B cell (primary cell): Measurements from ENCODE around the gene CCDC39. TPM values are rescaled to one million over a fixed set of nuclear protein-coding genes. Genes with fewer than 3 reads are reported as not detected.

Source experiments
- ATAC-seq: fragments of 200-7000 bp; cut with Tn5 transposase; one replicate; pipeline ENCODE4 v1.10.0; 2021; ENCODE audit warnings: low read depth, mild to moderate bottlenecking, moderate number of reproducible peaks, moderate library complexity
- CTCF ChIA-PET: fragments of 350-600 bp; sonication (Branson Sonifier 250); formaldehyde crosslinking; loops from one replicate; lab custom pipeline; 2021; ENCODE audit warnings: antibody characterized with exemption, inconsistent platforms; lab: Charles Lee
- POLR2A ChIA-PET: fragments of 350-600 bp; sonication (Branson Sonifier 250); formaldehyde crosslinking; loops from one replicate; lab custom pipeline; 2021; ENCODE audit warnings: antibody characterized with exemption; lab: Charles Lee
- DNase-seq: peaks from one replicate; pipeline ENCODE4 v3.0.0; 2013
- H2AFZ ChIP-seq: 2 replicates; pipeline ENCODE4 v1.6.1; 2012; ENCODE audit warnings: mild to moderate bottlenecking, low read depth, low read length; ENCODE audit not compliant: insufficient read depth, poor library complexity, severe bottlenecking
- H3K27ac ChIP-seq, 2 donors: 1 replicate in 1 of 2; 2 replicates in 1 of 2; pipeline ENCODE4 v1.5.1; 2012 to 2013; ENCODE audit warnings: low read length in 2 of 2, mild to moderate bottlenecking in 2 of 2, moderate library complexity in 1 of 2
- H3K27me3 ChIP-seq, 4 experiments: fragments of 200-600 bp in 1 of 4; sonication (generic) in 1 of 4; replicated peaks in 1 of 4; 1 replicate in 2 of 4; 2 replicates in 2 of 4; pipeline versions ENCODE4 v1.6.1 to v1.7.0; 2013 to 2016; ENCODE audit warnings: low read length in 3 of 4, mild to moderate bottlenecking in 2 of 4, mixed read lengths in 1 of 4, moderate library complexity in 1 of 4; ENCODE audit not compliant: insufficient read depth in 4 of 4, control insufficient read depth in 3 of 4; ENCODE audit errors: control extremely low read depth in 1 of 4
- H3K36me3 ChIP-seq, 2 experiments: replicated peaks in 1 of 2; 1 replicate in 1 of 2; 2 replicates in 1 of 2; pipeline versions ENCODE4 v1.6.1 to v1.7.1; 2013; ENCODE audit warnings: low read length in 1 of 2; ENCODE audit not compliant: insufficient read depth in 2 of 2, control insufficient read depth in 1 of 2; ENCODE audit errors: control extremely low read depth in 1 of 2, extremely low read depth in 1 of 2
- H3K4me1 ChIP-seq, 2 donors: fragments of 200-600 bp in 1 of 2; sonication (generic) in 1 of 2; 1 replicate in 1 of 2; 2 replicates in 1 of 2; pipeline versions ENCODE4 v1.5.1 to v1.6.1; 2013 to 2017; ENCODE audit warnings: low read length in 2 of 2; ENCODE audit not compliant: control insufficient read depth in 2 of 2, insufficient read depth in 2 of 2
- H3K4me2 ChIP-seq: replicated peaks from 2 replicates; pipeline ENCODE3; 2012; ENCODE audit warnings: mild to moderate bottlenecking, low read depth, low read length; ENCODE audit not compliant: poor library complexity, severe bottlenecking
- H3K4me3 ChIP-seq, 5 experiments: fragments of 200-600 bp in 1 of 5; sonication (generic) in 1 of 5; 1 replicate in 3 of 5; 2 replicates in 2 of 5; pipeline versions ENCODE4 v1.5.1 to v1.7.0; 2011 to 2016; ENCODE audit warnings: low read length in 4 of 5, mild to moderate bottlenecking in 4 of 5, low read depth in 2 of 5, control low read depth in 1 of 5, moderate library complexity in 1 of 5; ENCODE audit not compliant: insufficient read depth in 1 of 5; ENCODE audit errors: control extremely low read depth in 1 of 5, extremely low read depth in 1 of 5
- H3K79me2 ChIP-seq: fragments of 200-600 bp; sonication (generic); one replicate; pipeline ENCODE4 v1.6.0; 2016; ENCODE audit warnings: low read length; ENCODE audit not compliant: control insufficient read depth, insufficient read depth
- H3K9ac ChIP-seq: fragments of 200-600 bp; sonication (generic); 2 replicates; pipeline ENCODE4 v1.6.1; 2017; ENCODE audit warnings: mild to moderate bottlenecking, low read length, moderate library complexity
- H3K9me3 ChIP-seq, 3 donors: one replicate each; pipeline versions ENCODE4 v1.6.1 to v1.7.1; 2013; ENCODE audit warnings: low read length in 2 of 3; ENCODE audit not compliant: control insufficient read depth in 2 of 3, insufficient read depth in 1 of 3; ENCODE audit errors: control extremely low read depth in 1 of 3
- H4K20me1 ChIP-seq: 2 replicates; pipeline ENCODE4 v1.6.0; 2012; ENCODE audit warnings: mild to moderate bottlenecking, low read length; ENCODE audit not compliant: insufficient read depth, control insufficient read depth, poor library complexity, severe bottlenecking
- H3K27ac Mint-ChIP-seq: one replicate; pipeline ENCODE4 v1.8.0; 2021; ENCODE audit warnings: mixed read lengths
- H3K27me3 Mint-ChIP-seq: one replicate; pipeline ENCODE4 v1.8.0; 2021; ENCODE audit warnings: mixed read lengths
- H3K4me1 Mint-ChIP-seq: one replicate; pipeline ENCODE4 v1.8.0; 2021; ENCODE audit warnings: mixed read lengths
- H3K4me3 Mint-ChIP-seq: one replicate; pipeline ENCODE4 v1.8.0; 2021; ENCODE audit warnings: mixed read lengths
- H3K9me3 Mint-ChIP-seq: one replicate; pipeline ENCODE4 v1.8.0; 2022; ENCODE audit warnings: mixed read lengths; ENCODE audit not compliant: insufficient read depth
- CTCF ChIP-seq: fragments of 200-600 bp; IDR thresholded peaks from one replicate; pipeline ENCODE4 v1.8.0; 2022; ENCODE audit warnings: antibody characterized with exemption, mild to moderate bottlenecking
- EZH2 ChIP-seq: IDR thresholded peaks from 2 replicates; pipeline ENCODE4 v1.6.1; 2012; ENCODE audit warnings: borderline replicate concordance, low read depth, mild to moderate bottlenecking, moderate library complexity, low read length; ENCODE audit not compliant: insufficient read depth, poor library complexity, severe bottlenecking
- WGBS: methylation state at CpG from one replicate; pipeline ENCODE4 v1.1.5; 2013; ENCODE audit warnings: missing lambda C conversion rate; ENCODE audit not compliant: insufficient coverage; 5-methylcytosine and 5-hydroxymethylcytosine counted together
- intact Hi-C: fragments of 100-400 bp; cut with micrococcal nuclease; formaldehyde crosslinking; loops from one replicate; pipeline ENCODE4 v1.10.0; 2022
- polyA plus RNA-seq: library from polyadenylated mRNA; depleted of rRNA; stranded (reverse); fragments of >200 nt; gene quantifications from 2 replicates; pipeline ENCODE4 v1.2.3, GENCODE V29; 2012
- total RNA-seq, 2 donors: library from RNA; stranded (reverse); fragments of 120-200 nt in 1 of 2; gene quantifications; 1 replicate in 1 of 2; 2 replicates in 1 of 2; pipeline versions ENCODE4 v1.2.3 to v1.2.4, GENCODE V29; 2013 to 2022

The CCDC39 gene
- total and polyA plus RNA-seq, 2 donors (not counting 1 experiment from before 2014, with no cell fraction given): not detected

- Histone ChIP-seq H4K20me1 (no peaks in the 10 kb centered on the region), H3K9me3 (peaks cover 0 to 2% (median 0%) of the 10 kb centered on the region in 3 donors), H3K4me2 (no peak overlapping the region), H2AFZ (no peak overlapping the region), H3K9ac (no peak overlapping the region), H3K27ac (no peak overlapping the region), H3K79me2 (no peaks in the 10 kb centered on the region), H3K36me3 (no peaks in the 10 kb centered on the region), H3K27me3 (no peaks in the 10 kb centered on the region), H3K4me1 (no peaks in the 10 kb centered on the region), H3K4me3 (no peak overlapping the region)
- no peak for ATAC-seq
- TF ChIP-seq CTCF (no peak), EZH2 (no peak)
- intact Hi-C loops: no loop called here
- no CpG with 5 or more reads among the region's 1 CpG for WGBS
- DNase-seq: no peak
- ChIA-PET CTCF (no interaction called here), POLR2A (no interaction called here)
- no peaks in the 10 kb centered on the region for H3K4me1 Mint-ChIP-seq
- peaks cover 27% of the 10 kb centered on the region for H3K27me3 Mint-ChIP-seq
- H3K4me3 Mint-ChIP-seq: no peak overlapping the region
- no peak overlapping the region for H3K27ac Mint-ChIP-seq
- no peaks in the 10 kb centered on the region for H3K9me3 Mint-ChIP-seq
Measured at GRCh38 chr3:180690061-180690460, 10.8 kb upstream of the CCDC39 start.

- intact Hi-C loops: no loop called here
- no peak overlapping the region for H3K4me3 Mint-ChIP-seq
- no peaks in the 10 kb centered on the region for H4K20me1 ChIP-seq
- H3K79me2 ChIP-seq: no peaks in the 10 kb centered on the region
- H3K27me3 Mint-ChIP-seq: peaks cover 47% of the 10 kb centered on the region
- H3K27ac ChIP-seq: no peak overlapping the region
- no peak overlapping the region for H3K4me3 ChIP-seq
- H3K9me3 Mint-ChIP-seq: no peaks in the 10 kb centered on the region
- peaks cover 0 to 2% (median 2%) of the 10 kb centered on the region in 3 donors for H3K9me3 ChIP-seq
- H3K9ac ChIP-seq: no peak overlapping the region
- peaks cover 0 to 11% (median 8%) of the 10 kb centered on the region in 4 experiments for H3K27me3 ChIP-seq
- TF ChIP-seq EZH2: no peak
- ChIA-PET CTCF (no interaction called here), POLR2A (no interaction called here)
- ATAC-seq (no peak), DNase-seq (no peak)
- WGBS: 25% methylated on average over 3 of the region's 3 CpGs
- peaks cover 4% of the 10 kb centered on the region for H3K4me1 Mint-ChIP-seq
- no peak overlapping the region for H2AFZ ChIP-seq
- H3K36me3 ChIP-seq: no peaks in the 10 kb centered on the region
- H3K4me2 ChIP-seq: no peak overlapping the region
- H3K27ac Mint-ChIP-seq: no peak overlapping the region
- peaks cover 4% of the 10 kb centered on the region in 2 donors for H3K4me1 ChIP-seq
Measured at GRCh38 chr3:180684807-180685206, 5.5 kb upstream of the CCDC39 start.
